ENCODE results near the gene BICC1.
"Not testable (repeated sequence)": the region's sequence is repeated elsewhere in the genome, so short reads cannot be mapped to it uniquely, and the experiment has no call there.

Gene BICC1

DNA sequence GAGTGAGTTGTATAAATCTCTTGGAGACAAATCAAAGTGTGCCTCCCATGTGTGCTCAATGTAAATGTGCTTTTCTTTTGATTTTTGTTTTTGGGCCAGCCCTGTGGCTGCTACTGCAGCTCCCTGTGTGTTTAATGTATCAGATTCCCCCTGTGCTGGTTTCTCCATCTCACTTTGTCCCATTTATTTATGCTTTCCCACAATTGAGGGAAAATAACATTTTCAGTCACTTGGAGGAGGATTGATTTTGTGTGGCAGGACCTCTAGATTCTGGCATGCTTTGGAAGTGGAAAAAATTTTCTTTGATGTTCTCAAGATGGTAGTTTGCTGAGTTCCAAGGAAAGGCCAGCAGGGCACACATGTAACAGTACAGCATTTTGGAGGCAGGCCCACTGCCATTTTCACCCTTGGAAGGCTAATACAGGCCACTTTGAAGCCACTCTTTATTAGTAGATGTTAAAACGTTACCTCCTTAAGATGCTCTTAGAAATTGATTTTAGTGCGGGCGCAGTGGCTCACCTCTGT, 323.6 kb downstream of the BICC1 start:
- no peak for DNase-seq

DNA sequence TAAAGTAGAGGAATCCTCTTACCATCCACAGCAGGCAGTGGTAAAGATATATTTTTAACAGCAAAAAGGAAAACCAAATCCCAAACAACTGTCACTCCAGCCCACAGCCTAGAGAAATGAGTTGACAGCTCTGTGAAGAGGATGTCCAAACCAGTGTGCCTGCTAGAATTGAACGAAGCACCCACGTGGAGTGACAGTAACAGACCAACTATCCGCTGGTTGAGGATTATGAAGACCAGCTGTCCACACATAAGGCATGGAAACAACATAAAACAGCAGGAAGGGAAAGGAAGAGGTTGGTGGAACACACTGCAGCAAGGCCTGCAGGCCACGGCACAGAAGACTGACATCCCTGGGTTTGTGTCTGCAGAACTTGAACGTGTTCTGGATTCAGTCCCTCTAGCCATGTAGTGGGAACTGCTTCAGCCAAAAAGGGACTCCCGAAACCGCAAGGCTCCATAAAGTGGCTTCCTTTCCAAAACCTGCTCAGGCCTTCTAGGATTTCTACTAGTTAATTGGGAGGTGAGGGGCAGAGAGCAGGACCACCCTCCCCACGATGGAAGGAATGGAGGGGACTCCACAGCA, 324.4 kb downstream of the BICC1 start:
- no peak for DNase-seq

DNA sequence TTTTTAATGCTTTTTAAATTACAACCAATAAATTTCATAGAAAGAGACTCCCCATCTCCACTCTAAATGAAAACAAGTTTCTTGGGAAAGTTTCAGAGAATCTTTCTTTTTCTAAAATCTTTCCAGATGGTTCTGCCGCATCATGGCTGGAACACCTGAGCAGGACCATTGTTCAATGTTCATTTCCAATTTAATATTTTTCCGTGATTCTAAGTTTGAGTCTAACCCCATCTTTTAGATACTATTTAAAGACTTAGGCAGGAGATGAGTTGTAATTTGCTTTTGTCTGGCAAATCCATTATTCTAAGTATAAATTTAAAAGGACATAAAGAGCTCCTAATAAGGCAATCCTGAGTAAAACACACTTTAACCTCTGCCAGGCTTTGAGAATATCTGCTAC, 325.2 kb downstream of the BICC1 start:
- no peak for DNase-seq

DNA sequence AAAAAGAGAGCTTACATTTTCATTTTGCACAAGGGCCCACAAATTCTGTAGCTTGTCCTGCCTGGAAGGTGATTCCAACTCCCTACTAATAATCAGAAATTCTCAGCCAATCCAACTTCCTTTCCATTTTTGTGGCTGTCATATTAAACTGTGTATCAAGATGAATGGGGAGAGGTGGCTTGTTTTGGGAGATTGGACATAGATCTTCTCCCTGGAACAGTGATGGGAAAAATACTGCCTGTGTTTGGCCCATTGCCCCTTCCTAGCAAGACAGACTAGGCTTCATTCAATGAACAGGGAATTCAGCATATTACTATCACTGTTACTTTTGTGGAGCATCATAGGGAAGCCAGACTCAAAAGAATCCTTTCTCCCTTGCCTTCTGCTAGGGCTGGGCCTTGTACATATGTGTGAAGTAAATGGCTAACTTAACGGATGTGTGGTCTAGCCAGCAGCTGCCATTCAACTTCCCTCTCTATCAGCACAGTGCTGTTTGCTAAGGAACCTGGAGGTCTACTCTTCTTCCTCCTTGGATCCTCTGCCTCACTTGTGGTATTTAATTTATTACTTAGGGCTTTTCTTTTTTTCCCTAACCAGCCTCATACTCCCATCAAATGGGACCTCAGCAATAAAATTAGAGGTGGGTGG, 326.0 kb downstream of the BICC1 start:
- DNase-seq: no peak

DNA sequence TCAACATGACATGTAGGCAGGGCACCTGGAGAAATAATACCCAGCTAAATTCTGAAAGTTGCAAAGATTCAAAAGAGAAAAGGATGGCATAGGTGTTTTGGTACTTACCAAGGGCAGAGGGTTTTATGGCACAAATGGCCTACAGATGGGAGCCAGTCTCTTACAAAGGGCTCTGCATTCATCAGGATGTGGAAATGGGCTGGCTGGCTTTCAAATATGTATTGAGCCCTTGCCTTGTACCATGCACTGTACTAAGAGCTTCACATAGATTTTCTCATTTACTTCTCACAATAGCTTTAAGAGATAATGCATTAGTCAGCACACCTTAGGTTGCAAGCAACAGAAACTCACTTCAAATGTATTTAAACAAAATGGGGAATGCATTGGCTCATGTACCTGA, 327.1 kb downstream of the BICC1 start:
- no peak for DNase-seq

DNA sequence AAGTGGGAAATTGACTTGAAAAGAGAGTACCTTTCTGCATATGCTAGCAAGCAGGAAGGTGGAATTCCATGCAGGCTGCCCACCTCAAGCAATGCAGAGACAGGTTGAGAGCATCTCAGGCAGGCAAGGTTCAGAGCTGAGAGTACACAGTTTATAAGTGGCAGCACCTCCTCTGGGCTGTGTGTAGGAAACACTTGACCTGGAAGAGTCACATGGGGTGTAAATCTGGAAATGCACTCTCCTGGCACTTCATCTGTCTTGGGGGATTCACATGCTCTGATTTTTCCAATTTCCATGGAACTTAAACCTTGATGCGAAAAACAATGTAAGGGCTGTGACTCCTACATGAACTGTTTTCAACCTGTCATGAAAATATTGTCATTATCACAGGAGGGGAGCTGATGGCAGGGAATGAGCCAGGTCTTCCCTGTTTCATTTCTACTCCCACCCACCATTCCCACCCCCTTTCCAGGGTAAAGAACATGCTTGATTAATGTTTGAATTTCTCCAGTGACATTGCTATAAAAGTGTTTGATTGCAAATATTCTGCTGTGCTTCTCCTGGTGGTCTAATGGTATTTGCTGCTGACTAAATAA, 328.3 kb downstream of the BICC1 start:
- no peak for DNase-seq

DNA sequence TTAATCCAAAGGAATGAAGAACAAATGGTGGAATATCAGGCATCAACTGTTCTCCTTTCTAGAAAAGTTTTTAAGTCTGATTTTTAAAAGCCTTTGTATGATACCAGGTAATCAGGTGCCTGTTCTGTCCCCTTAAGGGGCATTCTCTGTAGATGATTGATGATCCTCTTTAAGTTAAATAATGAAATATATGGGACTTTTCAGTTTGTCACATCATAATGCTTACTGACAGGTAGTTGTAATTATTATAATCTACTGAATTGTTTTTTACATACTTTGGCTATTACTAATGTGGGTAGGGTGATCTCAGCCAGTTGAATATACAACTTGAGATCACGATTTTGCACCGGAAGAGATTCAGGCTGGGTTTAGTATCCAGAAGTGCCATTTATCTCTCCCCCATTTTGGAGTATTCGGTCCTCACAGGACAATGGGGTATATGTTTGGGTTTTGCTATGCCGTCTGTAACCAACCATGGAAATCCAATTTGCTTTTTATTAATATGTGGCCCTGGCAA, 330.2 kb downstream of the BICC1 start:
- no peak for DNase-seq

DNA sequence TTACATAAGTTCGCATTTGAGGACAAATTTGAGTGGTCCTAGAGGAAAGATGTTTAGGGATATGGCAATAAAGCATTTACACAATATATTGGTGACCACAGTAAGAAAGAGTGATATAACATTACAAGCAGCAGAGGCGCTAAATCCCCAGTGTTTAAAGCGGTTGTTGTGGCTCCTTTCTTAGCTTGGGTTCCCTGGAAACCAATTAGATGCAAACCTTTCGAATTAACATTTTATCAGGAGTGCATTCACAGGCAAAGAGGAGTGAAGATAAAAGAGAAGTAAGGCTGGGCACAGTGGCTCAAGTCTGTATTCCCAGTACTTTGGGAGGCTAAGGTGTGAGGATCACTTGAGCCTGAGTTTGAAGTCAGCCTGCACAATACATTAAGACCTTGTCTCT, 331.1 kb downstream of the BICC1 start:
- no peak for DNase-seq

DNA sequence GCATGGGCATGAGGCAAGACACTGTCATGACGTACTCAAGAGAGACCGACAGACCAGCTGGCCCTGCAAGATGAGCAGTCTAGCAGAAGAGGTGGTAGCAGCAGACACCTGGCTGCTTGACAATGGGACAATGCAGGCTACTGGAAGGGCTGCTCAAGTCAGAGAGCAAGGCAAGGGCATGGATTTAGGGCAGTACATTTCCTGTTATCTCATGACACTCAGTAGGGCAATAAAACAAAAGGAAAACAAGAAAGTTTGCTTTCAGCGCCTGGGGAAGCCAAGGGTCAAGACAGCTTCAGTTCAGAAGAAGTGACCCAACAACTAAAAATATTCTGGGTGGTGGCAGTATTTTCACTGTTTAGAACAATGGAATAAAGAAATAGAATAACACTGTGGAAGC, 332.0 kb downstream of the BICC1 start:
- DNase-seq: no peak

DNA sequence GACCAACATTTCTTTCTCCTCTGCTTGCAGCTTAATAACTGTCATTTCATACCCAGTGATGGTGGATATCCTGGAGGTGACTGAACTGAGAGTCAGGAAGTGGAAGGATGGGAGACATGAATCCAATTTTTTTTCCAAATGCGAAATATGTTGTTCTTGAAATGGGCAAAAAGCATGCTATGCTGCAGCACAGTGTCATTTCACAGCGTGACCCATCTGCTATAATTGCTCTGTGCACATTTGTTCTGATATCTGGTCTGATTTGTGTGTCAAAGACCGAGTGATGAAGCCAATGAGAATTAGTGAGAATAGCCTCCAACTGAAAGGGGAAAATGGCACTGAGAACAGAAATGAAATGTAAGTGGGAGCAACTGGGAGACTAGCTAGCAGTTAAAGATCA, 334.2 kb downstream of the BICC1 start:
- DNase-seq: no peak

DNA sequence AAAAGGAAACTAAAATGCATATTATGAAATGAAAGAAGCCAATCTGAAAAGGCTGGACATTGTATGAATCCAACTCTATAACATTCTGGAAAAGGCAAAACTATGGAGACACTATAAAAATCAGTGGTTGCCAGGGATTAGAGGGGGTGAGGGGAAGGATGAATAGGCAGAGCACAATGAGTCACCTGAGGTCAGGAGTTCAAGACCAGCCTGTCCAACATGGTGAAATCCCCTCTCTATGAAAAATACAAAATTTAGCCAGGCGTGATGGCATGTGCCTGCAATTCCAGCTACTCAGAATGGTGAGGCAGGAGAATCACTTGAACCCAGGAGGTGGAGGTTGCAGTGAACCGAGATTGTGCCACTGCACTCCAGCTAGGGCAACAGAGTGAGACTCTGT, 338.9 kb downstream of the BICC1 start:
- DNase-seq: no peak

DNA sequence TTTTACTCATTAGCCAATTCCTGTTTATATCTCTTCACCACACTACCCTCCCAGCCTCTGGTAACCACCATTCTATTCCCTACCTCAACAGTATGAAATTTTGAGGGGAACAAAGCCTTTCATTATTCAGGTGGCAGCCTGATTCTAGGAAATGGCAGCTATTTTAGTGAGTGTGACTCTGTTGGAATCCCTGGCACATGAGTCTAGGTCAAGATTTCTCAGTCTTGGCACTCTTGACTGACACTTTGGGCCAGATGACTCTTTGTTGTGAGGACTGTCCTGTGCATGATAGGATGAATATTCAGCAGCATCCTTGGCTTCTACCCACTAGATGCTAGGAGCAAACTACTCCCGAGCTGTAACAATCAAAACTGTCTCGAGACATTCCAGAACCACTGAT, 341.0 kb downstream of the BICC1 start:
- DNase-seq: no peak

DNA sequence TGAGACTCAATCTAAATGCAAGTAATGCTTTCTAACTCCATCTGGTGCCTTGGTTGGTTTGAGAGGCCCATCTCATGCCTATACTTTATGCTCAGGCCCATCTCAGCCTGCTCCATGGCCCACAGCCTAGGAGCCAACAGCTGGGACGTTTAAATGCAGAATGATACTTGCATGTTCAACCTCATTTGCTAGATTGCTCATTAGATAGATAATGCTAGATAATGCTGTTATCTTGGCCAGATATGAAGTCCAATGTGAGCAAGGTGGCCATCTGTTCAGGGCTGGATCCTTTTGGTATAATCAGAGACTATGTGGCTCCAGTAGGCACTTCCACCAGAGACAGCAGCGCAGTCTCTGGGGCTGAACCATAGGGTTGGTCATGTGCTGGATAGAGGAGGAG, 342.1 kb downstream of the BICC1 start:
- DNase-seq: no peak

DNA sequence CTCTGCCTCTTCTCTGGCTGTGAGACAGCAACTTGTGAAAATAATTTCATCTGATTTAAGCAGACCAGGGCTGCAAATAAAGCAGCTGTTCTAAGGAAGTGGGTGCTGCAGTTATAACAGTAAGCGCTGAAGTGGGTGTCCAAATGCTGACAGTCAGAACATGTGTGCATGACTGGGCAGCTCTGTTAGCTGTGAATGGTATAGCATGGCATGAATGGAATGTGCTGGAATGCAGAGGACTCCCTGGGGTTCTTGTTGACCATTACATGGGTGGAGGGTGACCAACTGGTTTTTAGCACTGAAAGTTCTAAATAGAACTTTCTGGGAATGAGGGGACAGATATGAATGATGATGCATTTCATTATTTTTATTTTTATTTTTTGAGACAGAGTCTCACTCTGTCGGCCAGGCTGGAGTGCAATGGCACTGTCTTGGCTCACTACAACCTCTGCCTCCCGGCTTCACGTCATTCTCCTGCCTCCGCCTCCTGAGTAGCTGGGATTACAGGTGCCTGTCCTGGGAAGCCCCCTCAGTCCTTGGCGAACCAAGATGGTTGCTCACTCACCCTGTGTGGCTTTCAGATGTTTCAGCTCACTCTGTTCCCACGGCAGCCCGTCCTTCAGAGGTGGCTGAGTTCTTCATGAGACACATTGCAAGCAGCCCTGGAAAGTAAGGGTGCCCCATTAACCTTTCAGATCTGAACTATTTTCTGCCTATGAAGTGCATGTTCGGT, 344.0 kb downstream of the BICC1 start:
- DNase-seq: no peak

DNA sequence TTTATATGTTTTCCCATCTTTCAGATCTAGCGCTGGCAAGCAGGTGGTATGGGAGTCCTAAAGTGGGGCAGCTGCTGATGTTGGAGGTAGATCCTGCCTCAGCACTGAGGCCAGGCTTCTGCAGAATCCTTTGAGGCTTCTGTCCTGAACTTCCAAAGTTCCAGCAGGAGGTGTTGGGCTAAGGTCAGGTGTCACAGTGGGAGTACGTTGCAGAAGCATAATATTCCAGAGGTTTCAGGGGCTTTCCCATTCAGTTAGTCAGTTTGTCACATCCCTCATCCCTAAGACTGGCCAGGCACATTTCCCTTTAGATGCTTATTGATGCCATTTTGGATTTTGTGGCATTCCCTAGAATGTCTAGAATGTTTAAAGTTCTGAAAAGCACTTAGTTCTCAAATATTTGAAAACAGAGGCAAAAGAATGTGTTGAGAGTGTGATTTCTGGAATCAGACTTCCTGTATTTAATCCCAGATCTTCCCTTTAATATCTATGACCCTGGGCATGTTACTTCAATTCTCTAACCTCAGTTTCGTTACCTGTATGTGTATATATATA, 344.7 kb downstream of the BICC1 start:
- DNase-seq: no peak

DNA sequence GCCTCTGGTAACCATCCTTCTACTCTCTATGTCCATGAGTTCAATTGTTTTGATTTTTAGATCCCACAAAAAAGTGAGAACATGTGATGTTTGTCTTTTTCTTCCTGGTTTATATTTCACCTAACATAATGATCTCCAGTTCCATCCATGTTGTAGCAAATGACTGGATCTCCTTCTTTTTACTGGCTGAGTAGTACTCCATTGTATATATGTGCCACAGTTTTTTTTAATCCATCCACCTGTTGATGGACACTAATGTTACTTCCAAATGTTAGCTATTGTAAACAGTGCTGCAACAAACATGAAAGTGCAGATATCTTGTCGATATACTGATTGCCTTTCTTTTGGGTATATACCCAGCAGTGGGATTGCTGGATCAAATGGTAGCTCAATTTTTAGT, 345.5 kb downstream of the BICC1 start:
- DNase-seq: not testable (repeated sequence)

DNA sequence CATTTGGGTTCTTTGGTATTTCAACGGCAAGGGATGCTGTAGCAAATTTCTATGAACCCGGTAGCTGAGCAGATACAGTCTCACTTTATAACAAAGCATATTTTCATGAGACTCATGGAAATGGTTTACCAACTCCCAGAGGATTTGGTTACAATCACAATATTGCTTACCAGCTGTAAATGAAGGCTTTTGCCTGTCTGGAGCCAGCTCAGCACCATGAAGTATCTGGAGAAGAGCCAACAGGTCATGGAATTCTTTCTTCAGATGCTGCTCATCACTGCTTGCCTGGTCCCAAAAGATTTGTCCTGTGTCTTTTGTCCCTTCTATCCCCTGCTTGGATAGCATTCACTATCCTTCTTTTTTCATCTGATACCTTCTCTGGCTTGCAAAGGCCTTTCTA, 346.9 kb downstream of the BICC1 start:
- DNase-seq: no peak

DNA sequence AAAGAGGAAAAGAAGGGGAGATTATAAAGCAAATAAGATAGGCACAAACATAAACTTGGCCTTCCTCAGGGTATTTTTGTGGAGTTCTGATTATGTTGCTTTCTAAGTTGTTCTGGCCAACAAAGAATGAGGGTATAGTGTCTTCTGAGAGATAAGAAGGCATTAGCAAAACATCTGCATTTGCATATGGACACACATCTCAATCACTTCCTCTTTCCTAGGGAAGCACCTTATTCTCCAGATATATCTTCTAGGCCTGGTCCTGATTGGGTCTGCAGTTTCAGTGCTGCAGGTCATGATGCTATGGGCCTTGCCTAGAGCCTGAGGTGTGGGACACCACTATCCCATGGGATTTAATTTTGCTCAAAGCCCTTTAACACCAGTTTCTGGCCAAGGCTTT, 355.0 kb downstream of the BICC1 start:
- no peak for DNase-seq

DNA sequence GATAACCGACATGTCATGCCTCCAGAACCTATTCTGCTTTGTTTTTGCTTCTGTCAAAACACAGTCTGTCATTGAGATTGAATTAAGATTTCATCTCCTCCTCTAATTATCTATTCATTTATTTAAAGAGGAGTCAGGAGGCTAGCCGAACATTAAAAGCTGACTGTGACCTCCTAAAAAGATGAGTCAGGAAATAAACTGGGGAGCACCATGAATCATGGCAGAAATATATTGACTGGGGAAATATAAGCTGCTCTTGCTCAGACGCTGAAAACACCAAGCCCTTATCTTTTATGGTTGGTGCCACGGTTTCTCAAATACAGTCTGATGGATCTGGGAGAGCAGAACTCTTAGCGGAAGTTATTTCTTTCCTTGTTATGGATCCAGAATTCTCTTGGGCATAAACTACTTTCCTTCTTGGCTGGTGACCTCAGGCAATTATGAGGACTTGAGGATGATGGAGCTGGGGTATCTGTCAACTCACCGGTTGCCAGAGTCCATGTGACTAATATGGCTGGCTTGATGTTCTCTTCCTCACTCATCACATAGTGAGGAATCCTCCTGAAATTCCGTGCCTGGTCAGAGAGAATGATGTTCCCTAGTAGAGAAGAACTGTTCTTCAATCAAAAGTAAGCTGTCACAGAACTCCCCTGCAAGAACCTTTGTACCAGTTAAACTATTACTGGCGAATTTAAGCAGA, 356.2 kb downstream of the BICC1 start:
- no peak for DNase-seq

DNA sequence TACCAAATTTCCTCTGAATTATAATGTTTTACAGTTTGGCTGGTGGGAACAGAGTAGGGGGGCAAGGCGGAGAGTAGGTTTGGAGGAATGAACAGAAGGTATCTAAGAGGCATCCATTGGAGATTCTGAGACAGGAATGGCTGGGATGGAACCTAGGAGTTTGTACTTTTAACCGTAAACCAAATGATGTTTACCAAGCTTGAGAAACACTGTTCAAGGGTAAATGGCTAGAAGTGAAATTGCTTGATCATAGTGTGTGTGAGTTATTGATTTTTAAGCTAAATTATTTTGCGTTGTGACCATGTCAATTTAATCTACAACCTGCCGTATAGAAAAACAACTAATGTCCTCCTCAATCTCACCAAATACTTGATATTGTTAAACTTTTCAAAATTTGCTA, 357.4 kb downstream of the BICC1 start:
- DNase-seq: no peak

DNA sequence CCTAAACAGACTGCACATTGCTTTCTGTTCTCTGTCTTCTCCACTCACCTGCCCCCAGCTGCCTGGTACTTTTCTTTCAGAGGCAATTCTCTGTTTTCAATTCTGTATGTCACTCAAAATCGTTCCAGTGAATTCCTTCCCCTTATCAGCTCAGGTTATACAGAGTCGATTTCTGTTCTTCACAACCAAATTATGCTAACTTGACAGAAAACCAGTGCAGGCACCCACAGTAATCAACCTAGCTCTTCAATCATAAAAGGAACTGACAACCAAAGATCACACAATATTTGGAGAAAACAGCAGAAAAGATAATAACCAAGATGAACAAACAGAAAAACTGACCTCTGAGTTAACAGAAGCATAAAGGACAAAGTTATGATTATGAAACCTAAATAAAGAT, 360.5 kb downstream of the BICC1 start:
- DNase-seq: no peak

All from CD4-positive, alpha-beta T cell treated with Interleukin-17A for 4 hours (primary cell).